ENCODE data around the gene ACSM6.

The ACSM6 gene

GRCh38 chr10:95241533-95241932, 47.5 kb downstream of the ACSM6 start:
- TF ChIP-seq CTCF (IDR thresholded peaks at IDR 0.05; ENCODE audit: extremely low read depth, missing control alignments) = no peak
- DNase-seq (ENCODE audit: low spot score) = no peak

- no peak for DNase-seq (ENCODE audit: low spot score)
- TF ChIP-seq CTCF (IDR thresholded peaks at IDR 0.05; ENCODE audit: extremely low read depth, missing control alignments) = peak; percentile 41
Measured at GRCh38 chr10:95242581-95243317, 48.7 kb downstream of the ACSM6 start.

- no peak for TF ChIP-seq CTCF (IDR thresholded peaks at IDR 0.05; ENCODE audit: extremely low read depth, missing control alignments)
- no peak for DNase-seq (ENCODE audit: low spot score)
Measured at GRCh38 chr10:95243318-95243617, 49.2 kb downstream of the ACSM6 start.

- no peak for DNase-seq (ENCODE audit: low spot score)
- TF ChIP-seq CTCF (IDR thresholded peaks at IDR 0.05; ENCODE audit: extremely low read depth, missing control alignments) = no peak
Measured at GRCh38 chr10:95244152-95244551, 50.1 kb downstream of the ACSM6 start.

GRCh38 chr10:95245425-95246055, 51.5 kb downstream of the ACSM6 start:
- peak; percentile 62 for DNase-seq (ENCODE audit: low spot score)
- TF ChIP-seq CTCF (IDR thresholded peaks at IDR 0.05; ENCODE audit: extremely low read depth, missing control alignments) = no peak

- DNase-seq (ENCODE audit: low spot score) = peak; percentile 61
- peak; percentile 46 for TF ChIP-seq CTCF (IDR thresholded peaks at IDR 0.05; ENCODE audit: extremely low read depth, missing control alignments)
Measured at GRCh38 chr10:95246582-95247051, 52.6 kb downstream of the ACSM6 start.

- no peak for TF ChIP-seq CTCF (IDR thresholded peaks at IDR 0.05; ENCODE audit: extremely low read depth, missing control alignments)
- no peak for DNase-seq (ENCODE audit: low spot score)
Measured at GRCh38 chr10:95247200-95247880, 53.3 kb downstream of the ACSM6 start.
